OCI-LY1 (cell line): ENCODE measurements around the gene DUSP22.

Experiments
- H2AFZ ChIP-seq: fragments of 200-600 bp; sonication (generic), shearing (Covaris generic); 2 replicates; pipeline ENCODE4 v1.6.0; 2014; ENCODE audit warnings: antibody characterized with exemption, mild to moderate bottlenecking, low read length
- H3F3A ChIP-seq: fragments of 200-600 bp; sonication (generic), shearing (Covaris generic); 2 replicates; pipeline ENCODE4 v1.6.0; 2014; ENCODE audit warnings: mild to moderate bottlenecking, antibody characterized with exemption, low read length, moderate library complexity; ENCODE audit not compliant: insufficient read depth
- H3K27ac ChIP-seq: fragments of 200-600 bp; sonication (generic); 2 replicates; pipeline ENCODE4 v1.5.1; 2014; ENCODE audit warnings: low read length, mixed run types, mild to moderate bottlenecking, low read depth; ENCODE audit not compliant: poor library complexity, severe bottlenecking
- H3K27me3 ChIP-seq: fragments of 200-600 bp; sonication (generic); 2 replicates; pipeline ENCODE4 v1.6.0; 2014; ENCODE audit warnings: antibody characterized with exemption, mild to moderate bottlenecking, low read length, moderate library complexity; ENCODE audit not compliant: insufficient read depth
- H3K36me3 ChIP-seq: fragments of 200-600 bp; sonication (generic); 2 replicates; pipeline ENCODE4 v1.6.1; 2014; ENCODE audit warnings: mild to moderate bottlenecking, antibody characterized with exemption, low read length, moderate library complexity, mixed read lengths; ENCODE audit not compliant: insufficient read depth
- H3K4me1 ChIP-seq: fragments of 200-600 bp; sonication (generic); 2 replicates; pipeline ENCODE4 v1.5.1; 2014; ENCODE audit warnings: mild to moderate bottlenecking, low read length, moderate library complexity; ENCODE audit not compliant: insufficient read depth, severe bottlenecking
- H3K4me2 ChIP-seq: fragments of 200-600 bp; sonication (generic), shearing (Covaris generic); 2 replicates; pipeline ENCODE4 v1.6.1; 2014; ENCODE audit warnings: low read length
- H3K4me3 ChIP-seq: fragments of 200-600 bp; sonication (generic); 2 replicates; pipeline ENCODE4 v1.5.1; 2014; ENCODE audit warnings: low read length, low read depth, mild to moderate bottlenecking, mixed read lengths; ENCODE audit not compliant: poor library complexity, severe bottlenecking
- H3K79me2 ChIP-seq: fragments of 200-600 bp; shearing (Covaris generic); 2 replicates; pipeline ENCODE4 v1.6.1; 2016; ENCODE audit warnings: mixed run types, low read length, mixed read lengths; ENCODE audit not compliant: insufficient read depth
- H3K9ac ChIP-seq: fragments of 200-600 bp; sonication (generic), shearing (Covaris generic); 2 replicates; pipeline ENCODE4 v1.6.1; 2014; ENCODE audit warnings: mild to moderate bottlenecking, low read length, mixed read lengths
- H3K9me2 ChIP-seq: fragments of 200-600 bp; sonication (generic), shearing (Covaris generic); 2 replicates; pipeline ENCODE4 v1.6.1; 2014; ENCODE audit warnings: low read depth, mild to moderate bottlenecking, low read length, mixed read lengths
- H3K9me3 ChIP-seq: fragments of 200-600 bp; shearing (Covaris generic); 2 replicates; pipeline ENCODE4 v1.6.1; 2014; ENCODE audit warnings: low read length, mixed read lengths
- H4K20me1 ChIP-seq: fragments of 200-600 bp; sonication (generic), shearing (Covaris generic); 2 replicates; pipeline ENCODE4 v1.6.0; 2016; ENCODE audit warnings: mild to moderate bottlenecking, low read length; ENCODE audit not compliant: insufficient read depth
- CTCF ChIP-seq: fragments of 200-600 bp; sonication (generic), shearing (Covaris generic); IDR thresholded peaks from 2 replicates; pipeline ENCODE4 v1.5.1; 2017; ENCODE audit warnings: mild to moderate bottlenecking, antibody characterized with exemption, low read length, moderate library complexity, mixed read lengths
- EZH2 ChIP-seq: fragments of 200-600 bp; sonication (generic), shearing (Covaris generic); IDR thresholded peaks from 2 replicates; pipeline ENCODE4 v1.8.0; 2017; ENCODE audit warnings: borderline replicate concordance, mixed run types, mild to moderate bottlenecking, antibody characterized with exemption, low read length, moderate library complexity, mixed read lengths

DUSP22 gene

GRCh38 chr6:331622-332521 lies 39.6 kb downstream of the DUSP22 start:
- Histone ChIP-seq H3K27ac (no peak overlapping the region), H3F3A (no peaks in the 10 kb centered on the region), H3K79me2 (no peaks in the 10 kb centered on the region), H4K20me1 (no peaks in the 10 kb centered on the region), H3K9me3 (no peaks in the 10 kb centered on the region), H3K4me1 (peaks cover 13% of the 10 kb centered on the region), H3K4me3 (no peak overlapping the region), H3K36me3 (no peaks in the 10 kb centered on the region), H3K27me3 (no peaks in the 10 kb centered on the region; the same call in 1 of the 2 replicates), H2AFZ (no peak overlapping the region), H3K9ac (no peak overlapping the region), H3K9me2 (no peaks in the 10 kb centered on the region), H3K4me2 (no peak overlapping the region)
- no peak for TF ChIP-seq CTCF

- Histone ChIP-seq H3K27me3 (no peaks in the 10 kb centered on the region; the same call in 1 of the 2 replicates), H3F3A (no peaks in the 10 kb centered on the region), H3K36me3 (no peaks in the 10 kb centered on the region), H3K27ac (no peak overlapping the region), H3K4me3 (no peak overlapping the region), H3K9ac (no peak overlapping the region), H2AFZ (no peak overlapping the region), H3K4me1 (peaks cover 11% of the 10 kb centered on the region), H3K9me2 (no peaks in the 10 kb centered on the region), H4K20me1 (no peaks in the 10 kb centered on the region), H3K4me2 (no peak overlapping the region), H3K79me2 (no peaks in the 10 kb centered on the region), H3K9me3 (no peaks in the 10 kb centered on the region)
- TF ChIP-seq EZH2 (no peak), CTCF (no peak)
Observed at GRCh38 chr6:332671-333070, 40.4 kb downstream of the DUSP22 start.

- no peaks in the 10 kb centered on the region for H3F3A ChIP-seq
- H3K79me2 ChIP-seq, result no peaks in the 10 kb centered on the region
- H3K9me2 ChIP-seq, result no peaks in the 10 kb centered on the region
- no peak overlapping the region for H3K4me3 ChIP-seq
- no peak overlapping the region for H2AFZ ChIP-seq
- H4K20me1 ChIP-seq, result no peaks in the 10 kb centered on the region
- no peak overlapping the region for H3K4me2 ChIP-seq
- H3K9ac ChIP-seq, result no peak overlapping the region
- H3K9me3 ChIP-seq, result no peaks in the 10 kb centered on the region
- H3K4me1 ChIP-seq, result peaks cover 3% of the 10 kb centered on the region
- H3K36me3 ChIP-seq, result no peaks in the 10 kb centered on the region
- TF ChIP-seq CTCF (no peak), EZH2 (no peak)
- no peak overlapping the region for H3K27ac ChIP-seq
- H3K27me3 ChIP-seq, result no peaks in the 10 kb centered on the region; the same call in 1 of the 2 replicates
Observed at GRCh38 chr6:333379-334002, 41.2 kb downstream of the DUSP22 start.
